ENCODE data around the gene MPHOSPH9.

The MPHOSPH9 gene, protein sequence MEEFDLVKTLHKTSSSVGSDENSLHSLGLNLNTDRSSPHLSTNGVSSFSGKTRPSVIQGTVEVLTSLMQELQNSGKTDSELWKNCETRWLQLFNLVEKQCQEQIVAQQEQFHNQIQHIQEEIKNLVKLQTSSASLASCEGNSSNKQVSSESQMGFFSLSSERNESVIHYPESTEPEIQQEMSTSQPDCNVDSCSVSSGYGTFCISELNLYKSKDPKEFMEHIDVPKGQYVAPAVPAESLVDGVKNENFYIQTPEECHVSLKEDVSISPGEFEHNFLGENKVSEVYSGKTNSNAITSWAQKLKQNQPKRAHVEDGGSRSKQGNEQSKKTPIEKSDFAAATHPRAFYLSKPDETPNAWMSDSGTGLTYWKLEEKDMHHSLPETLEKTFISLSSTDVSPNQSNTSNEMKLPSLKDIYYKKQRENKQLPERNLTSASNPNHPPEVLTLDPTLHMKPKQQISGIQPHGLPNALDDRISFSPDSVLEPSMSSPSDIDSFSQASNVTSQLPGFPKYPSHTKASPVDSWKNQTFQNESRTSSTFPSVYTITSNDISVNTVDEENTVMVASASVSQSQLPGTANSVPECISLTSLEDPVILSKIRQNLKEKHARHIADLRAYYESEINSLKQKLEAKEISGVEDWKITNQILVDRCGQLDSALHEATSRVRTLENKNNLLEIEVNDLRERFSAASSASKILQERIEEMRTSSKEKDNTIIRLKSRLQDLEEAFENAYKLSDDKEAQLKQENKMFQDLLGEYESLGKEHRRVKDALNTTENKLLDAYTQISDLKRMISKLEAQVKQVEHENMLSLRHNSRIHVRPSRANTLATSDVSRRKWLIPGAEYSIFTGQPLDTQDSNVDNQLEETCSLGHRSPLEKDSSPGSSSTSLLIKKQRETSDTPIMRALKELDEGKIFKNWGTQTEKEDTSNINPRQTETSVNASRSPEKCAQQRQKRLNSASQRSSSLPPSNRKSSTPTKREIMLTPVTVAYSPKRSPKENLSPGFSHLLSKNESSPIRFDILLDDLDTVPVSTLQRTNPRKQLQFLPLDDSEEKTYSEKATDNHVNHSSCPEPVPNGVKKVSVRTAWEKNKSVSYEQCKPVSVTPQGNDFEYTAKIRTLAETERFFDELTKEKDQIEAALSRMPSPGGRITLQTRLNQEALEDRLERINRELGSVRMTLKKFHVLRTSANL

GRCh38 chr12:123232807-123233504 lies at the start of gene MPHOSPH9, which contains the start of gene MTRFR:
Gene MPHOSPH9, minus strand, starts transcription at chr12:123233141. Its CDS starts 2,777 bp downstream, at chr12:123230364.
Gene MTRFR, plus strand, starts transcription at chr12:123233436. Its CDS starts 20,239 bp downstream, at chr12:123253675.
- DNase-seq (ENCODE audit: low spot score): peak; percentile 99

GRCh38 chr12:123282111-123282510 lies 49.2 kb upstream of the MPHOSPH9 start:
- DNase-seq (ENCODE audit: low spot score): no peak

DNA sequence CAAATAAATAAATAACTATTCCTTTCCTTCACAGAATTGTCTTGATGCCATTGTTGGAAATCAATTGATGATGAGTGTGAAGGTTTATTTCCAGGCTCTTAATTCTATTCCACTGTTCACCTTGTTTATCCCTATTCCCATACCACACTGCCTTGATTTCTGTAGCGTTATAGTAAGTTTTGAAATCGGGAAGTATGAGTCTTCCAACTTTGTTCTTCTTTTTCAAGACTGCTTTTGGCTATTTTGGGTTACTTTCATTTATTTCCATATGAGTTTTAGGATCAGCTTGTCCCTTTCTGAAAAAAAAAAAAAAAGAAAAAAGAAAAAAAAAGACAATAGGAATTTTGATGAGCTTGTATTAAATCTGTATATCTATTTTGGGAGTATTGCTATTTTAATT lies 48.0 kb upstream of the MPHOSPH9 start:
- no peak for DNase-seq (ENCODE audit: low spot score)

- peak; percentile 13 for DNase-seq (ENCODE audit: low spot score)
Observed at GRCh38 chr12:123278101-123278627, 45.2 kb upstream of the MPHOSPH9 start.

DNA sequence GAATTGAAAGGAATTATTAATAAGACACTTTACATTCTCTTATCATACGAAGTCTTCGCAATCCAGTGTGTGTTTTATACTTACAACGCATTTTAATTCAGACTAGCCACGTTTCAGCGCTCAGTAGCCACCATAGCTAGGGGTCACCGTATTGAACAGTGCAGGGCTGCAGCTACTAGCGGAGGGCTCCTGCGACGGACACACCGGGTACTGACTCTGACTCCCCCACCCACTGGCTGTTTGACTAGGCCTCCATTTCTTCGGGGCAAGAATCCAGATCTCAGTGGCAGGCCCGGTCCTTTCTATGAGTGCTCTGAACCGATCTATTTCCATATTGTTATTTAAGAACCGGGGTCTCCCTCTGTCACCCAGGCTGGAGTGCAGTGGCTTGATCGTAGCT lies 40.2 kb upstream of the MPHOSPH9 start:
- DNase-seq (ENCODE audit: low spot score): no peak

DNA sequence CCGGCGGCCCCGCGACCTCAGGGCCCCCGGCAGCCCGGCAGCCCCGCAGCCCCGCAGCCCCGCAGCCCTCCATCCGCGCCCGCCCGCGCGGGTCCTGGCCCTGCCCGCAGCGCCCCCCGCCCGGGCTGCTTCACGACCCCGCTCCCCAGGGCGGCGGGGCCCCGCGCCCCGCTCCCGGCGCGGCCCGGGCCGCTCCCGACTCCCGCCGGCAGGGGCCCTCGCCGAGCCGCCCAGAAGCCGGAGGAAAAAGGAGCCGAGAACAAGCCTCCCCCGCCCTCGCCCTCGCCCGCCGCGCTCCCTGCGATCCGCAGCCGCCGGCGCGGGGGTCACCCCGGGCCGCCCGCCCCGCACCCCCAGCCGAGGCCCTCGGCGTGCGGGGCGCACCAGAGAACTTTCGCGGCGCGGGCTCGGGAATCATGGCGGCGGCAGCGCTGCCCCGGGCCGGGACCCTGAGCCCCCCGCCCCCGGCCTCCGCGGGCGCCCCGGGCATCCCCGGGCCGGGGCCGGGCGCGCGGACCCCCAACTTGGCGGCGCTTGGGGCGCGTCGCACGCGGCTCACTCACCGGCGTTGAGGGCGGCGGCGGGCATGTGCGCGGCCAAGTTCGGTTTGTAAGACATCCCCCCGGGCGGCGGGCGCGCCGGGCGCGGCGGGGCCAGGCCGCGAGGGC lies 38.2 kb upstream of the MPHOSPH9 start:
- DNase-seq (ENCODE audit: low spot score): peak; percentile 64

- peak; percentile 46 for DNase-seq (ENCODE audit: low spot score)
Observed at GRCh38 chr12:123270214-123271000, 37.5 kb upstream of the MPHOSPH9 start.

DNA sequence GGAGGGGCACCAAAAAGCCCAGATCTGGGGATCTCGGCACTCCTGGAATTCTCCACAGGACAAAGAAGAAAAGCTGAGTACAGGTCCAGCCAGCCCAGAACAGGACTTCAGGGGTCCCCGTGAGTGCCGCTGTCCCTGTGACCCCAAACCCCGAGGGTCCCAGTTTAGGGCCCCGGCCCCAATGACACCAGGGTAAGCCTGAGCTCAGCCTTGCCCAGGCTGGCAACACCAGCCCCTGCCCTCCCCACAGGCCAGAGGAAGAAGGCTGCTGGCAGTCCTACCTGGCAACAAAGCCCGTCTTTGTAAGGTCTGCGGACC lies 36.9 kb upstream of the MPHOSPH9 start:
- no peak for DNase-seq (ENCODE audit: low spot score)

- DNase-seq (ENCODE audit: low spot score): no peak
Observed at GRCh38 chr12:123269395-123269892, 36.5 kb upstream of the MPHOSPH9 start.

GRCh38 chr12:123268850-123269249 lies 35.9 kb upstream of the MPHOSPH9 start:
- DNase-seq (ENCODE audit: low spot score): no peak

GRCh38 chr12:123267991-123268843 lies 35.3 kb upstream of the MPHOSPH9 start:
- no peak for DNase-seq (ENCODE audit: low spot score)

GRCh38 chr12:123267335-123267920 lies 34.5 kb upstream of the MPHOSPH9 start:
- DNase-seq (ENCODE audit: low spot score): no peak

- no peak for DNase-seq (ENCODE audit: low spot score)
Observed at GRCh38 chr12:123266679-123267277, 33.8 kb upstream of the MPHOSPH9 start.

DNA sequence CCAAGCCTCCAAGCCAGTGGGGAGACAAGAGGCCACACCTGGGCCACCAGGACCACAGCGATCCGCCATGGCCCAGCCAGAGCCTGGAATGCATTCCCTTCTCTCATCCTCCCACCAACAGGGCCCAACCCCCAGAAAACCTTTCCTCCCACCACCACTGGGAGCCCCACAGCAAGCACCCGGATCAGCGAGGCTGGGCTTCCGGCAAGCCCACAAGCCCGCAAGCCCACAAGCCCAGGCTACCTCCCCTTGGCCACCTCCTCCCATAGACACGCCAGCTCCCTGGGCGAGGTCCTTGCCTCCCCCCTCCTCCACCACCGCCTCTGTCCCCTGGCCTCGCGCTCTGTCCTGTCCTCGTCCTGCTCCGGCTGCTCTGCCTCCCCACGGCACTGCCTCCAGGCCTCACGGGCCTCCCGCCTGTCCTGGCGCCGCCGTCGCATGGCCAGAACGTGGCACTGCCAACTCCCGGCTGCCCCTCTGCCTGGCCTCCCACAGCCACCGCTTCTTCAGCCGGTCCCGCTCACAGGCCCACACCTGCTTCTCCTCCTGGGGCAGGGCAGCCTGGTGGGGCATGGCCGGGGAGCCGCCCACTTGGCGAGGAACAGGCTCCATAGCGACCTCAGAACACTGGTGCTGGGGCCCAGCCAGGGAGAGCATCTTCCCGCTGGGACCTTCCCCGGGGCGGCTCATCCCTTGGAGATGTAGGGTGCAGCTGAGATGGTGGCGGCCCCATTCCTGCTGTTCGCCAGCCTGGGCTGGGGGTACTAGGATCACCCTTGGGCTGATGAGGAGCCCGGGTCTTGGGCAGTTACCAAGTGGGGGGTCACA lies 33.1 kb upstream of the MPHOSPH9 start:
- DNase-seq (ENCODE audit: low spot score): no peak

DNA sequence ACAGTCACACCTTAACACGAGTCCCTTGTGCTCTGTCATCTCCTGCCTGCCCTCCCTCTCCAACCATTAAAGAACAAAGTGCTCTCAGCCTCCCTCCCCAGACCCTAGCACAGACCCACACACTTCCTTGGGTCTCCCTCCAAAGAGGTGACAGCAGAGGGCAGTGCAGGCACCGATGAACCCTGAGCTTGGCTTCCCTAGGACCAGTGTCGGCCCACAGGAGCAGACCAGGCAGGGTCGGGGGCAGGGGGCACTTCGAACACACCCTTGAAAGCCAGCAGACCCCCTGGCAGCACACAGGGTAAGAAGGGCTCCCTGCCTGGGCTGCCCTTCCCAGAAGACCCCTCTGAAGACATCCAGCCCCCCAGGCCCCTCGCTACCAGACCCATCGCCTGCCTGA lies 31.7 kb upstream of the MPHOSPH9 start:
- DNase-seq (ENCODE audit: low spot score): no peak

DNA sequence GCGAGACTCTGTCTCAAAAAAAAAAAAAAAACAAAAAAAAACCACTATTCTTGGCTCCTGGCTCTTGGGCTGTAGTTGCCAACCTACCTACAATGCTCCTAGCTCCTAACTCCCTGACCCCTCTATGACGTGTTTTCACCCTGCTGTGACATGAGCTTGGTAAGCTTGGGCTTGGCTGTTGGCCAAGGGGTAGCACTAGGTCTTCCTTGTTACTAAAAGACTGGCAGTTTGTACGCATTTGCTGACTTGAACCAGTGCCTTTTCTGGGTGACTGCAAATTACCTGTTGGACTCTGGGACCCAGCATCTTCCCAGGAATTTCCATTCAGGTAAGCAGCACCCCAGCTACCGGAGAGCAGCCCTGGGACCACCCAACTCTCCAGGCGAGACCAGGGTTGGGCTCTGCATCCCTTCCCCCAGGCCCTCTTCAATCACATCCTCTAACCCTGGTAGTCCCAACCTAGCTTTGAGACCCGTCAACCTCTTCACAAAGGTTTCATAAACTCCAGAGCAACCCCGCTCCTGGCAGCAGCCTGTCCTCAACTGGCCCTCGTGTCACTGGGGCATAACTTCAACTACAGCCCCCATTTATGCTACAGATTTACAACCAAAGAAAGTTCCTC lies 30.4 kb upstream of the MPHOSPH9 start:
- DNase-seq (ENCODE audit: low spot score): no peak

DNA sequence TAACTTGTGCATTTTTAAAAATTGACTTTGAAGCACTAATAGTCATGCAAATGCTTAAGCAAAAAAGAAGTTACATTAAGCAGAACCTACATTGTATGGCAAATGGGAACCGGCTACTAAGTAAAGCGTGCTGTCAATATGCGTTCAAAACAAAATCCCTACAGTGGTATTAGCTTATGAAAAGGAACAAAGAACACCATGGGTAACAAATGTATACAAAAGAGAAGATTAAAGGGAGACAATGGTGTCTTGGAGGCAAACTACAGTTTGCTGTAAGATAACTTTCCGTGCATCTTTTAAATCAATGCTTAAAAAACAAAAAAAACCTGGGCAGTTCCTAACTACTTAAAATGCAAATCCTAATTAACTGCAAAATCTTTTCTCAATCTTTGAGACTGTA lies 28.3 kb upstream of the MPHOSPH9 start:
- no peak for DNase-seq (ENCODE audit: low spot score)
